Measurements from ENCODE around the gene ZNF407.

- TF ChIP-seq, protein P1, sequence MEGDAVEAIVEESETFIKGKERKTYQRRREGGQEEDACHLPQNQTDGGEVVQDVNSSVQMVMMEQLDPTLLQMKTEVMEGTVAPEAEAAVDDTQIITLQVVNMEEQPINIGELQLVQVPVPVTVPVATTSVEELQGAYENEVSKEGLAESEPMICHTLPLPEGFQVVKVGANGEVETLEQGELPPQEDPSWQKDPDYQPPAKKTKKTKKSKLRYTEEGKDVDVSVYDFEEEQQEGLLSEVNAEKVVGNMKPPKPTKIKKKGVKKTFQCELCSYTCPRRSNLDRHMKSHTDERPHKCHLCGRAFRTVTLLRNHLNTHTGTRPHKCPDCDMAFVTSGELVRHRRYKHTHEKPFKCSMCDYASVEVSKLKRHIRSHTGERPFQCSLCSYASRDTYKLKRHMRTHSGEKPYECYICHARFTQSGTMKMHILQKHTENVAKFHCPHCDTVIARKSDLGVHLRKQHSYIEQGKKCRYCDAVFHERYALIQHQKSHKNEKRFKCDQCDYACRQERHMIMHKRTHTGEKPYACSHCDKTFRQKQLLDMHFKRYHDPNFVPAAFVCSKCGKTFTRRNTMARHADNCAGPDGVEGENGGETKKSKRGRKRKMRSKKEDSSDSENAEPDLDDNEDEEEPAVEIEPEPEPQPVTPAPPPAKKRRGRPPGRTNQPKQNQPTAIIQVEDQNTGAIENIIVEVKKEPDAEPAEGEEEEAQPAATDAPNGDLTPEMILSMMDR (conservative IDR thresholded peaks at IDR 0.05 in 1 of 2, IDR thresholded peaks at IDR 0.05 in 1 of 2; ENCODE audit: extremely low read depth in 1 of 2, insufficient read depth in 1 of 2, low read depth in 1 of 2, low read length in 2 of 2): no peak
- no peak for TF ChIP-seq EZH2 (IDR thresholded peaks at IDR 0.05; ENCODE audit: borderline replicate concordance, low read length)
Measured at GRCh38 chr18:74748809-74749208, 151.1 kb downstream of the ZNF407 start.
